ACC112 (cell line): Measurements from ENCODE around the gene PDE3B.
"Not testable (repeated sequence)": the region's sequence is repeated elsewhere in the genome, so short reads cannot be mapped to it uniquely, and the experiment has no call there.

ENCODE experiments used
- H2AFZ ChIP-seq: fragments of 200-600 bp; sonication (generic); one replicate; pipeline ENCODE4 v1.6.0; 2017; ENCODE audit warnings: antibody characterized with exemption, low read length; ENCODE audit not compliant: unreplicated experiment
- H3K27ac ChIP-seq: fragments of 200-600 bp; sonication (generic); 2 replicates; pipeline ENCODE4 v1.5.1; 2014; ENCODE audit warnings: low read depth, mild to moderate bottlenecking, antibody characterized with exemption, low read length, moderate library complexity
- H3K27me3 ChIP-seq: fragments of 200-600 bp; sonication (generic); 2 replicates; pipeline ENCODE4 v1.6.1; 2014; ENCODE audit warnings: mild to moderate bottlenecking, antibody characterized with exemption, low read length, moderate library complexity, mixed read lengths; ENCODE audit not compliant: insufficient read depth
- H3K36me3 ChIP-seq: fragments of 200-600 bp; sonication (generic); 2 replicates; pipeline ENCODE4 v1.6.1; 2016; ENCODE audit warnings: mild to moderate bottlenecking, antibody characterized with exemption, low read length, moderate library complexity, mixed read lengths; ENCODE audit not compliant: insufficient read depth
- H3K4me1 ChIP-seq: fragments of 200-600 bp; sonication (generic); one replicate; pipeline ENCODE4 v1.6.1; 2016; ENCODE audit warnings: low read length, mixed read lengths; ENCODE audit not compliant: insufficient read depth, unreplicated experiment, control insufficient read depth
- H3K4me3 ChIP-seq: fragments of 200-600 bp; sonication (generic); 2 replicates; pipeline ENCODE4 v1.5.1; 2014; ENCODE audit warnings: mild to moderate bottlenecking, low read depth, low read length
- H3K79me2 ChIP-seq: fragments of 200-600 bp; sonication (generic); one replicate; pipeline ENCODE4 v1.6.0; 2016; ENCODE audit warnings: low read length; ENCODE audit not compliant: control insufficient read depth, unreplicated experiment, insufficient read depth

The PDE3B gene

GRCh38 chr11:14746857-14747395 is 103.3 kb downstream of the PDE3B start:
- Histone ChIP-seq H3K4me1 (no peaks in the 10 kb centered on the region), H3K36me3 (no peaks in the 10 kb centered on the region), H3K4me3 (no peak overlapping the region), H2AFZ (no peak overlapping the region), H3K27ac (no peak overlapping the region), H3K79me2 (no peaks in the 10 kb centered on the region), H3K27me3 (peaks cover 28% of the 10 kb centered on the region)

- Histone ChIP-seq H3K4me1 (no peaks in the 10 kb centered on the region), H3K27ac (no peak overlapping the region), H2AFZ (no peak overlapping the region), H3K4me3 (no peak overlapping the region), H3K79me2 (no peaks in the 10 kb centered on the region), H3K36me3 (no peaks in the 10 kb centered on the region), H3K27me3 (peaks cover 27% of the 10 kb centered on the region)
Measured at GRCh38 chr11:14748090-14748489, 104.5 kb downstream of the PDE3B start.

- H2AFZ ChIP-seq: no peak overlapping the region
- H3K36me3 ChIP-seq: no peaks in the 10 kb centered on the region
- H3K27me3 ChIP-seq: peaks cover 29% of the 10 kb centered on the region; the same call in 1 of the 2 replicates
- no peaks in the 10 kb centered on the region for H3K4me1 ChIP-seq
- H3K79me2 ChIP-seq: no peaks in the 10 kb centered on the region
- no peak overlapping the region for H3K4me3 ChIP-seq
- H3K27ac ChIP-seq: no peak overlapping the region
Measured at GRCh38 chr11:14750911-14751310, 107.3 kb downstream of the PDE3B start.

- H3K27me3 ChIP-seq: peaks cover 23% of the 10 kb centered on the region; the same call in 1 of the 2 replicates
- no peak overlapping the region for H3K4me3 ChIP-seq
- H2AFZ ChIP-seq: no peak overlapping the region
- H3K36me3 ChIP-seq: no peaks in the 10 kb centered on the region
- H3K79me2 ChIP-seq: no peaks in the 10 kb centered on the region
- H3K4me1 ChIP-seq: no peaks in the 10 kb centered on the region
- no peak overlapping the region for H3K27ac ChIP-seq
Measured at GRCh38 chr11:14751975-14752407, 108.4 kb downstream of the PDE3B start.

GRCh38 chr11:14755140-14755539 is 111.5 kb downstream of the PDE3B start:
- no peak overlapping the region for H3K4me3 ChIP-seq
- no peaks in the 10 kb centered on the region for H3K36me3 ChIP-seq
- H3K27me3 ChIP-seq: peaks cover 20% of the 10 kb centered on the region; the same call in 1 of the 2 replicates
- no peaks in the 10 kb centered on the region for H3K79me2 ChIP-seq
- H3K4me1 ChIP-seq: no peaks in the 10 kb centered on the region
- no peak overlapping the region for H3K27ac ChIP-seq
- no peak overlapping the region for H2AFZ ChIP-seq

- no peaks in the 10 kb centered on the region for H3K36me3 ChIP-seq
- H3K79me2 ChIP-seq: no peaks in the 10 kb centered on the region
- H3K27ac ChIP-seq: no peak overlapping the region
- H3K27me3 ChIP-seq: peaks cover 26% of the 10 kb centered on the region
- H3K4me3 ChIP-seq: no peak overlapping the region
- H3K4me1 ChIP-seq: no peaks in the 10 kb centered on the region
- no peak overlapping the region for H2AFZ ChIP-seq
Measured at GRCh38 chr11:14756349-14756748, 112.7 kb downstream of the PDE3B start.

- H3K27ac ChIP-seq, H3K79me2 ChIP-seq, H3K36me3 ChIP-seq, H3K4me3 ChIP-seq, H2AFZ ChIP-seq, H3K4me1 ChIP-seq: not testable (repeated sequence)
- H3K27me3 ChIP-seq: peaks cover 30% of the 10 kb centered on the region
Measured at GRCh38 chr11:14759300-14760012, 115.9 kb downstream of the PDE3B start.

GRCh38 chr11:14764179-14764578 is 120.6 kb downstream of the PDE3B start:
- H3K36me3 ChIP-seq: no peaks in the 10 kb centered on the region
- no peak overlapping the region for H3K4me3 ChIP-seq
- H3K79me2 ChIP-seq: no peaks in the 10 kb centered on the region
- H2AFZ ChIP-seq: no peak overlapping the region
- H3K4me1 ChIP-seq: no peaks in the 10 kb centered on the region
- H3K27me3 ChIP-seq: peaks cover 54% of the 10 kb centered on the region
- H3K27ac ChIP-seq: no peak overlapping the region

- Histone ChIP-seq H3K36me3 (no peaks in the 10 kb centered on the region), H3K4me1 (no peaks in the 10 kb centered on the region), H3K27ac (no peak overlapping the region), H3K4me3 (no peak overlapping the region), H3K79me2 (no peaks in the 10 kb centered on the region), H2AFZ (no peak overlapping the region), H3K27me3 (peaks cover 57% of the 10 kb centered on the region)
Measured at GRCh38 chr11:14764579-14765527, 121.2 kb downstream of the PDE3B start.

GRCh38 chr11:14766585-14766984 is 123.0 kb downstream of the PDE3B start:
- H3K27ac ChIP-seq: no peak overlapping the region

More at GRCh38 chr11:14766585-14766984, 123.0 kb downstream of the PDE3B start:
- Histone ChIP-seq H3K36me3 (no peaks in the 10 kb centered on the region), H3K4me1 (no peaks in the 10 kb centered on the region), H3K79me2 (no peaks in the 10 kb centered on the region), H3K4me3 (no peak overlapping the region), H2AFZ (no peak overlapping the region), H3K27me3 (peaks cover 54% of the 10 kb centered on the region)
